Spleen (tissue), 11 donors: Measurements from ENCODE around the gene CLMN. TPM values are rescaled to one million over a fixed set of nuclear protein-coding genes. Genes with fewer than 3 reads are reported as not detected.

ENCODE experiments used
- DNase-seq: peaks from one replicate; pipeline ENCODE4 v3.0.0-alpha.2; 2020
- H3K27ac ChIP-seq, 8 donors: fragments of 200-600 bp; sonication (generic) in 7 of 8; 1 replicate in 4 of 8; 2 replicates in 4 of 8; pipeline versions ENCODE4 v1.5.0 to v1.8.0; 2016 to 2021; ENCODE audit warnings: inconsistent platforms in 4 of 8, mild to moderate bottlenecking in 4 of 8, moderate library complexity in 1 of 8
- H3K27me3 ChIP-seq, 7 donors: fragments of 200-600 bp; sonication (generic) in 6 of 7; replicated peaks in 1 of 7; 1 replicate in 4 of 7; 2 replicates in 3 of 7; pipeline versions ENCODE4 v1.5.0 to v1.8.0; 2016 to 2021; ENCODE audit warnings: inconsistent platforms in 3 of 7, mild to moderate bottlenecking in 1 of 7
- H3K36me3 ChIP-seq, 6 donors: fragments of 200-600 bp; sonication (generic) in 5 of 6; 1 replicate in 4 of 6; 2 replicates in 2 of 6; pipeline versions ENCODE4 v1.5.0 to v1.8.0; 2016 to 2021; ENCODE audit warnings: inconsistent platforms in 2 of 6
- H3K4me1 ChIP-seq, 6 donors: fragments of 200-600 bp; sonication (generic) in 5 of 6; 1 replicate in 3 of 6; 2 replicates in 3 of 6; pipeline versions ENCODE4 v1.5.0 to v1.8.0; 2016 to 2021; ENCODE audit warnings: inconsistent platforms in 3 of 6
- H3K4me3 ChIP-seq, 8 donors: fragments of 200-600 bp; sonication (generic) in 7 of 8; 1 replicate in 4 of 8; 2 replicates in 4 of 8; pipeline versions ENCODE4 v1.5.0 to v1.8.0; 2016 to 2021; ENCODE audit warnings: inconsistent platforms in 4 of 8, mild to moderate bottlenecking in 4 of 8, moderate library complexity in 2 of 8
- H3K9me3 ChIP-seq, 8 donors: fragments of 200-600 bp; sonication (generic) in 7 of 8; 1 replicate in 4 of 8; 2 replicates in 4 of 8; pipeline versions ENCODE4 v1.5.0 to v1.8.0; 2016 to 2021; ENCODE audit warnings: inconsistent platforms in 4 of 8
- POLR2A ChIP-seq, 3 donors: fragments of 450-650 bp; IDR thresholded peaks; one replicate each; pipeline ENCODE4 v1.5.1; 2017; ENCODE audit warnings: antibody characterized with exemption in 3 of 3, mild to moderate bottlenecking in 1 of 3
- POLR2AphosphoS5 ChIP-seq, 3 donors: sonication (generic); formaldehyde crosslinking; IDR thresholded peaks; one replicate each; pipeline ENCODE4 v1.5.1; 2017; ENCODE audit warnings: antibody characterized with exemption in 3 of 3
- WGBS, 5 donors: extraction: QIAGEN DNeasy Blood & Tissue Kit in 3 of 5; methylation state at CpG; one replicate each; pipeline versions ENCODE4 v1.1.5 to v1.1.7; 2013 to 2018; 5-methylcytosine and 5-hydroxymethylcytosine counted together
- intact Hi-C: fragments of 100-400 bp; cut with DNase I; formaldehyde crosslinking; loops from one replicate; pipeline ENCODE4 v1.15.0; 2023; ENCODE audit warnings: low total_unique reads
- polyA plus RNA-seq, 3 donors: library from polyadenylated mRNA; stranded (reverse); fragments of 200-250 nt; gene quantifications; one replicate each; pipeline ENCODE4 v1.2.1, GENCODE V29; 2013
- total RNA-seq, 7 donors: library from RNA; depleted of rRNA in 3 of 7; stranded (reverse); fragments of >200 nt in 3 of 7; fragmentation: NEBNext Ultra II Directional in 4 of 7; extraction: Animal tissue kit (Norgen Biotek cat#: 25700) in 4 of 7; gene quantifications; one replicate each; pipeline versions ENCODE4 v1.1.0 to v1.2.1, GENCODE V29; 2016 to 2021
- TF ChIP-seq, protein P1 (sequence below), 11 experiments: fragments of 200-600 bp in 7 of 11; fragments of 450-650 bp in 4 of 11; sonication (generic) in 4 of 11; IDR thresholded peaks in 8 of 11; conservative IDR thresholded peaks in 3 of 11; 1 replicate in 7 of 11; 2 replicates in 4 of 11; pipeline versions ENCODE4 v1.4.0 to v1.8.0; 2016 to 2021; ENCODE audit warnings: antibody characterized with exemption in 11 of 11, inconsistent platforms in 4 of 11, mild to moderate bottlenecking in 1 of 11
- donor health status: healthy with polysubstance abuse.
- donor health status: DM: no; HTN: no; CAD: no; lungs with moderate emphysema.
- donor health status: DM: no; HTN: no; CAD: no.
- donor health status: Bipolar disorder and iron deficiency.
- donor health status: healthy.
- donor health status: DM: no; HTN: no; CAD: no.
- donor health status: DM: yes; HTN: yes; CAD: no.

The CLMN gene
- total and polyA plus RNA-seq, 10 donors, result 2.7 to 21.4 (median 14.8) TPM

- intact Hi-C loops, result no loop called here
- peaks cover 0 to 35% (median 0%) of the 10 kb centered on the region in 6 donors for H3K36me3 ChIP-seq
- TF ChIP-seq POLR2A (IDR thresholded peaks at IDR 0.05), result no peak
- no peak for TF ChIP-seq POLR2AphosphoS5 (IDR thresholded peaks at IDR 0.05)
- TF ChIP-seq, protein P1, sequence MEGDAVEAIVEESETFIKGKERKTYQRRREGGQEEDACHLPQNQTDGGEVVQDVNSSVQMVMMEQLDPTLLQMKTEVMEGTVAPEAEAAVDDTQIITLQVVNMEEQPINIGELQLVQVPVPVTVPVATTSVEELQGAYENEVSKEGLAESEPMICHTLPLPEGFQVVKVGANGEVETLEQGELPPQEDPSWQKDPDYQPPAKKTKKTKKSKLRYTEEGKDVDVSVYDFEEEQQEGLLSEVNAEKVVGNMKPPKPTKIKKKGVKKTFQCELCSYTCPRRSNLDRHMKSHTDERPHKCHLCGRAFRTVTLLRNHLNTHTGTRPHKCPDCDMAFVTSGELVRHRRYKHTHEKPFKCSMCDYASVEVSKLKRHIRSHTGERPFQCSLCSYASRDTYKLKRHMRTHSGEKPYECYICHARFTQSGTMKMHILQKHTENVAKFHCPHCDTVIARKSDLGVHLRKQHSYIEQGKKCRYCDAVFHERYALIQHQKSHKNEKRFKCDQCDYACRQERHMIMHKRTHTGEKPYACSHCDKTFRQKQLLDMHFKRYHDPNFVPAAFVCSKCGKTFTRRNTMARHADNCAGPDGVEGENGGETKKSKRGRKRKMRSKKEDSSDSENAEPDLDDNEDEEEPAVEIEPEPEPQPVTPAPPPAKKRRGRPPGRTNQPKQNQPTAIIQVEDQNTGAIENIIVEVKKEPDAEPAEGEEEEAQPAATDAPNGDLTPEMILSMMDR (IDR thresholded peaks at IDR 0.05 in 8 of 11, conservative IDR thresholded peaks at IDR 0.05 in 3 of 11), result no peak
- no peaks in the 10 kb centered on the region for H3K27me3 ChIP-seq
- no peak overlapping the region for H3K27ac ChIP-seq
- H3K9me3 ChIP-seq, result no peaks in the 10 kb centered on the region
- no peak for DNase-seq
- H3K4me1 ChIP-seq, result peaks cover 0 to 30% (median 7%) of the 10 kb centered on the region in 6 donors
- WGBS, 5 donors, result 83 to 93% (median 90%) methylated on average over 6 of the region's 6 CpGs
- H3K4me3 ChIP-seq, result no peak overlapping the region
Observed at GRCh38 chr14:95195031-95195430, 124.7 kb downstream of the CLMN start.

DNA sequence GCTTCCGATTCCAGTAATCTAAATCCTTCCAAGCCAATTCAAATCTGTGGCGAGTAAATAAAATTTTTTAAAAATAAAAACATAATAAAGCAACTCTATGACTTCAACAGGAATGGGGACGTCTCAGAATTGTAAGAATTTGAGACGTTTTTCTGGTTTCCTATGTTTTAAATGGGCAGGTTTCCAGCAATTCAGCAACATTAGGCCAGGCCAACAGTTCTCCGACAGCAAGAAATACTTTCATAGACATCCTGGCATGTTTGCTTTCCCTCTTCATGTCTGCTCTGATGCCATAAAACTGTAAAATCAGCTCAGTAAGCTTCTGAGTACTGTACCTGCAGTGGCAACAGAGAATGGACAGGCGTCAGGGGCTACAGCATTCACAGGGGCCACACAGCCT is 126.6 kb downstream of the CLMN start:
- Histone ChIP-seq H3K27me3 (no peaks in the 10 kb centered on the region), H3K4me1 (peaks cover 0 to 47% (median 7%) of the 10 kb centered on the region in 6 donors), H3K9me3 (peaks cover 0 to 7% (median 0%) of the 10 kb centered on the region in 8 donors), H3K4me3 (no peak overlapping the region), H3K36me3 (peaks cover 0 to 35% (median 0%) of the 10 kb centered on the region in 6 donors), H3K27ac (no peak overlapping the region)
- 63 to 83% (median 67%) methylated on average over 6 of the region's 6 CpGs for WGBS, 5 donors
- no peak for DNase-seq
- intact Hi-C loops, result no loop called here
- TF ChIP-seq, protein P1 (IDR thresholded peaks at IDR 0.05 in 8 of 11, conservative IDR thresholded peaks at IDR 0.05 in 3 of 11), result no peak

DNA sequence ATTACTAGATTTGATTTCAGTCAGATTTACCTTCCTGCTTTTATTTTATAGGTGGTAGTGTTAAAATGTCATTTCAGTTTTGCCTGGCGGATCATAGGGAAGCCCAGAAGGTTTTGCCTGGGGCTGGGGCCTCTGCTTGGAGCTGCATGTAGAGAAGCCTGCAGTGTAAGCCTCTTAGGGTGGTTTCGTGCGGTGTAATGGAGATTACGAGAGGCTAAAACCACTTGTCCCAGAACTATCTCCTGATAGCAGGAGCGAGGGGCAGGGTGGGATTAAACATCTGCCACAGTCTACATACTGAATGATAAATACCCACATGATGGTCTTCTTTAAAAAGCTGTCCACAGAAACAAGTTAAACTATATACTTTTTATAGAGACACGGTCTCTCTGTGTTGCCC is 127.4 kb downstream of the CLMN start:
- 87 to 94% (median 89%) methylated on average over 6 of the region's 6 CpGs for WGBS, 5 donors
- H3K36me3 ChIP-seq, result peaks cover 0 to 35% (median 0%) of the 10 kb centered on the region in 6 donors
- H3K27ac ChIP-seq, result peak overlapping the region in 1 of 8 donors; percentile 4
- intact Hi-C loops, result no loop called here
- H3K9me3 ChIP-seq, result peaks cover 0 to 13% (median 0%) of the 10 kb centered on the region in 8 donors
- DNase-seq, result no peak
- H3K27me3 ChIP-seq, result no peaks in the 10 kb centered on the region
- TF ChIP-seq POLR2A (IDR thresholded peaks at IDR 0.05) (no peak), POLR2AphosphoS5 (IDR thresholded peaks at IDR 0.05) (no peak)
- TF ChIP-seq, protein P1 (IDR thresholded peaks at IDR 0.05 in 8 of 11, conservative IDR thresholded peaks at IDR 0.05 in 3 of 11), result no peak
- H3K4me1 ChIP-seq, result peaks cover 0 to 53% (median 7%) of the 10 kb centered on the region in 6 donors
- H3K4me3 ChIP-seq, result no peak overlapping the region

- no peaks in the 10 kb centered on the region for H3K27me3 ChIP-seq
- intact Hi-C loops, result no loop called here
- TF ChIP-seq POLR2A (IDR thresholded peaks at IDR 0.05), result no peak
- 69 to 83% (median 79%) methylated on average over 16 to 21 of the region's 21 CpGs for WGBS, 5 donors
- H3K4me1 ChIP-seq, result peaks cover 0 to 56% (median 7%) of the 10 kb centered on the region in 6 donors
- peaks cover 0 to 13% (median 0%) of the 10 kb centered on the region in 8 donors for H3K9me3 ChIP-seq
- no peak overlapping the region for H3K4me3 ChIP-seq
- H3K27ac ChIP-seq, result peak overlapping the region in 4 of 8 donors; percentile 47 to 70 (median 52)
- peaks cover 0 to 35% (median 0%) of the 10 kb centered on the region in 6 donors for H3K36me3 ChIP-seq
- no peak for DNase-seq
Observed at GRCh38 chr14:95191445-95192199, 128.1 kb downstream of the CLMN start.
